Osteocyte (in vitro differentiated cells): Measurements from ENCODE around the gene SNTG2. TPM values are rescaled to one million over a fixed set of nuclear protein-coding genes. Genes with fewer than 3 reads are reported as not detected.
"Not testable (repeated sequence)": the region's sequence is repeated elsewhere in the genome, so short reads cannot be mapped to it uniquely, and the experiment has no call there.

ENCODE experiments used
- DNase-seq: peaks from one replicate; pipeline ENCODE4 v3.0.0; 2021; ENCODE audit warnings: mixed read lengths; ENCODE audit not compliant: unreplicated experiment; ENCODE audit errors: extremely low spot score
- H3K27ac Mint-ChIP-seq: one replicate; pipeline ENCODE4 v1.8.0; 2021; ENCODE audit warnings: mild to moderate bottlenecking, mixed read lengths; ENCODE audit not compliant: unreplicated experiment
- H3K27me3 Mint-ChIP-seq: one replicate; pipeline ENCODE4 v1.8.0; 2021; ENCODE audit warnings: mixed read lengths; ENCODE audit not compliant: unreplicated experiment
- H3K36me3 Mint-ChIP-seq: one replicate; pipeline ENCODE4 v1.8.0; 2021; ENCODE audit warnings: mixed read lengths; ENCODE audit not compliant: unreplicated experiment
- H3K4me1 Mint-ChIP-seq: one replicate; pipeline ENCODE4 v1.8.0; 2021; ENCODE audit warnings: mixed read lengths; ENCODE audit not compliant: unreplicated experiment
- H3K4me3 Mint-ChIP-seq: one replicate; pipeline ENCODE4 v1.8.0; 2021; ENCODE audit warnings: mild to moderate bottlenecking, moderate library complexity, mixed read lengths; ENCODE audit not compliant: unreplicated experiment
- H3K9me3 Mint-ChIP-seq: one replicate; pipeline ENCODE4 v1.8.0; 2021; ENCODE audit warnings: mixed read lengths; ENCODE audit not compliant: unreplicated experiment
- total RNA-seq: library from RNA; stranded (reverse); gene quantifications from 2 replicates; pipeline ENCODE4 v1.2.1, GENCODE V29; 2021
- TF ChIP-seq, protein P1 (sequence below): fragments of 200-600 bp; sonication (generic); IDR thresholded peaks from 2 replicates; pipeline ENCODE4 v1.5.0; 2021; ENCODE audit warnings: antibody characterized with exemption, mild to moderate bottlenecking, moderate library complexity

The SNTG2 gene
- total RNA-seq, 1 donor from 2014 or later: not detected

GRCh38 chr2:1226766-1227165 lies 276.1 kb downstream of the SNTG2 start:
- H3K36me3 Mint-ChIP-seq: no peaks in the 10 kb centered on the region
- no peak overlapping the region for H3K27ac Mint-ChIP-seq
- no peaks in the 10 kb centered on the region for H3K27me3 Mint-ChIP-seq

GRCh38 chr2:1227274-1227900 lies 276.7 kb downstream of the SNTG2 start:
- TF ChIP-seq, protein P1, sequence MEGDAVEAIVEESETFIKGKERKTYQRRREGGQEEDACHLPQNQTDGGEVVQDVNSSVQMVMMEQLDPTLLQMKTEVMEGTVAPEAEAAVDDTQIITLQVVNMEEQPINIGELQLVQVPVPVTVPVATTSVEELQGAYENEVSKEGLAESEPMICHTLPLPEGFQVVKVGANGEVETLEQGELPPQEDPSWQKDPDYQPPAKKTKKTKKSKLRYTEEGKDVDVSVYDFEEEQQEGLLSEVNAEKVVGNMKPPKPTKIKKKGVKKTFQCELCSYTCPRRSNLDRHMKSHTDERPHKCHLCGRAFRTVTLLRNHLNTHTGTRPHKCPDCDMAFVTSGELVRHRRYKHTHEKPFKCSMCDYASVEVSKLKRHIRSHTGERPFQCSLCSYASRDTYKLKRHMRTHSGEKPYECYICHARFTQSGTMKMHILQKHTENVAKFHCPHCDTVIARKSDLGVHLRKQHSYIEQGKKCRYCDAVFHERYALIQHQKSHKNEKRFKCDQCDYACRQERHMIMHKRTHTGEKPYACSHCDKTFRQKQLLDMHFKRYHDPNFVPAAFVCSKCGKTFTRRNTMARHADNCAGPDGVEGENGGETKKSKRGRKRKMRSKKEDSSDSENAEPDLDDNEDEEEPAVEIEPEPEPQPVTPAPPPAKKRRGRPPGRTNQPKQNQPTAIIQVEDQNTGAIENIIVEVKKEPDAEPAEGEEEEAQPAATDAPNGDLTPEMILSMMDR: no peak
- Mint-ChIP-seq H3K4me1 (no peaks in the 10 kb centered on the region), H3K27ac (no peak overlapping the region), H3K36me3 (no peaks in the 10 kb centered on the region), H3K9me3 (no peaks in the 10 kb centered on the region), H3K27me3 (no peaks in the 10 kb centered on the region), H3K4me3 (no peak overlapping the region)
- DNase-seq: no peak

More at GRCh38 chr2:1226766-1227165, 276.1 kb downstream of the SNTG2 start:
- no peak for DNase-seq
- TF ChIP-seq, protein P1: no peak
- Mint-ChIP-seq H3K9me3 (peaks cover 4% of the 10 kb centered on the region), H3K4me1 (no peaks in the 10 kb centered on the region), H3K4me3 (no peak overlapping the region)

- not testable (repeated sequence) for H3K4me3 Mint-ChIP-seq, DNase-seq, H3K27ac Mint-ChIP-seq, H3K27me3 Mint-ChIP-seq, H3K9me3 Mint-ChIP-seq, H3K4me1 Mint-ChIP-seq, H3K36me3 Mint-ChIP-seq
Observed at GRCh38 chr2:1229596-1229995, 278.9 kb downstream of the SNTG2 start.

- peak; percentile 75 for DNase-seq
- TF ChIP-seq, protein P1: no peak
- Mint-ChIP-seq H3K27ac (no peak overlapping the region), H3K9me3 (no peaks in the 10 kb centered on the region), H3K27me3 (no peaks in the 10 kb centered on the region), H3K36me3 (no peaks in the 10 kb centered on the region), H3K4me1 (no peaks in the 10 kb centered on the region), H3K4me3 (no peak overlapping the region)
Observed at GRCh38 chr2:1230155-1230893, 279.7 kb downstream of the SNTG2 start.

GRCh38 chr2:1231466-1232063 lies 280.9 kb downstream of the SNTG2 start:
- DNase-seq: peak; percentile 54
- Mint-ChIP-seq H3K4me3 (no peak overlapping the region), H3K9me3 (no peaks in the 10 kb centered on the region), H3K27ac (no peak overlapping the region), H3K4me1 (no peaks in the 10 kb centered on the region), H3K27me3 (no peaks in the 10 kb centered on the region), H3K36me3 (no peaks in the 10 kb centered on the region)
- TF ChIP-seq, protein P1: no peak
